ENCODE data around the gene FLRT1. TPM values are rescaled to one million over a fixed set of nuclear protein-coding genes. Genes with fewer than 3 reads are reported as not detected.

Gene FLRT1
- total and polyA plus RNA-seq, 2 of the 13 experiments (the other 11 are each of a cell fraction or from before 2014, with no cell fraction given), result 0.02 to 0.08 TPM

DNA sequence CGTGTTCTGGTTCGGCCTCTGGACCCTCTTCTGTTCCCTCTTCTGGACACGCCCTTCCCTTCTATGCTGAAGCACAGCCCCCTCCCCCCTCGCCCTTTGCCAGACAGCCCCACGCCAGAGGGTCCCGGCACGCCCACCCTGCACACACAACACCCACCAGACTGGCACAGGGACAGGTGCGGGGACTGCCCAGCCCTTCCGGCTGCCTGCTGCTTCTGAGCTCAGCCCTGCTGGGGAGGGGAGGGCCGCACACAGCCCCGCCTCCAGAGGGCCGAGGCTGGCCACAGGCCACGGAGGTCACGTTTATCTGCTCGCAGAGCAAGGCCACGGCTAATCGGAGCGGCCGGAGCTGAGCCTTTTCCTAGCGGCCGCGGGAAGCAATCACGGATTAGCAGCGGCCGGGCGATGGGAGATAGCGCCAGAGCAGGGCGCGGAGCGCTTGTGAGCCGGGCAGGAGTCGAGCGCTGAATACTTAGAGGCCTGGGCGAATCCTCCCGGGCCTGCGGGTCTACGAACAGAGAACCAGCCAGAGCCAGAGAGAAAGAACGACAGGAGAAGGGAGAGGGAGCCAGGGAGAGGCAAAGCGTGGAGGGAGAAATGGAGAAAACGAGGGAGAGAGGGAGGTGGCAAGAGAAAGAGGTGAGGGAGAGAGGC lies 28.0 kb upstream of the FLRT1 start (continued):
- TF ChIP-seq, protein P1, sequence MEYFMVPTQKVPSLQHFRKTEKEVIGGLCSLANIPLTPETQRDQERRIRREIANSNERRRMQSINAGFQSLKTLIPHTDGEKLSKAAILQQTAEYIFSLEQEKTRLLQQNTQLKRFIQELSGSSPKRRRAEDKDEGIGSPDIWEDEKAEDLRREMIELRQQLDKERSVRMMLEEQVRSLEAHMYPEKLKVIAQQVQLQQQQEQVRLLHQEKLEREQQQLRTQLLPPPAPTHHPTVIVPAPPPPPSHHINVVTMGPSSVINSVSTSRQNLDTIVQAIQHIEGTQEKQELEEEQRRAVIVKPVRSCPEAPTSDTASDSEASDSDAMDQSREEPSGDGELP (IDR thresholded peaks at IDR 0.05; ENCODE audit: borderline replicate concordance, low read depth), result peak; percentile 63; the same call in 1 of the 2 replicates
- TF ChIP-seq, protein P2, sequence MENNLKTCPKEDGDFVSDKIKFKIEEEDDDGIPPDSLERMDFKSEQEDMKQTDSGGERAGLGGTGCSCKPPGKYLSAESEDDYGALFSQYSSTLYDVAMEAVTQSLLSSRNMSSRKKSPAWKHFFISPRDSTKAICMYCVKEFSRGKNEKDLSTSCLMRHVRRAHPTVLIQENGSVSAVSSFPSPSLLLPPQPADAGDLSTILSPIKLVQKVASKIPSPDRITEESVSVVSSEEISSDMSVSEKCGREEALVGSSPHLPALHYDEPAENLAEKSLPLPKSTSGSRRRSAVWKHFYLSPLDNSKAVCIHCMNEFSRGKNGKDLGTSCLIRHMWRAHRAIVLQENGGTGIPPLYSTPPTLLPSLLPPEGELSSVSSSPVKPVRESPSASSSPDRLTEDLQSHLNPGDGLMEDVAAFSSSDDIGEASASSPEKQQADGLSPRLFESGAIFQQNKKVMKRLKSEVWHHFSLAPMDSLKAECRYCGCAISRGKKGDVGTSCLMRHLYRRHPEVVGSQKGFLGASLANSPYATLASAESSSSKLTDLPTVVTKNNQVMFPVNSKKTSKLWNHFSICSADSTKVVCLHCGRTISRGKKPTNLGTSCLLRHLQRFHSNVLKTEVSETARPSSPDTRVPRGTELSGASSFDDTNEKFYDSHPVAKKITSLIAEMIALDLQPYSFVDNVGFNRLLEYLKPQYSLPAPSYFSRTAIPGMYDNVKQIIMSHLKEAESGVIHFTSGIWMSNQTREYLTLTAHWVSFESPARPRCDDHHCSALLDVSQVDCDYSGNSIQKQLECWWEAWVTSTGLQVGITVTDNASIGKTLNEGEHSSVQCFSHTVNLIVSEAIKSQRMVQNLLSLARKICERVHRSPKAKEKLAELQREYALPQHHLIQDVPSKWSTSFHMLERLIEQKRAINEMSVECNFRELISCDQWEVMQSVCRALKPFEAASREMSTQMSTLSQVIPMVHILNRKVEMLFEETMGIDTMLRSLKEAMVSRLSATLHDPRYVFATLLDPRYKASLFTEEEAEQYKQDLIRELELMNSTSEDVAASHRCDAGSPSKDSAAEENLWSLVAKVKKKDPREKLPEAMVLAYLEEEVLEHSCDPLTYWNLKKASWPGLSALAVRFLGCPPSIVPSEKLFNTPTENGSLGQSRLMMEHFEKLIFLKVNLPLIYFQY (CRISPR knock-in tag; IDR thresholded peaks at IDR 0.05; ENCODE audit: borderline replicate concordance), result no peak
- no peak for TF ChIP-seq ZSCAN9 (CRISPR knock-in tag; IDR thresholded peaks at IDR 0.05; ENCODE audit: borderline replicate concordance)
- TF ChIP-seq ZNF546 (CRISPR knock-in tag; conservative IDR thresholded peaks at IDR 0.05), result no peak
- no peak; the same call in 1 of the 2 replicates for TF ChIP-seq ZNF672 (CRISPR knock-in tag; IDR thresholded peaks at IDR 0.05)
- TF ChIP-seq EED (CRISPR knock-in tag; IDR thresholded peaks at IDR 0.05), result peak; percentile 45; the same call in 1 of the 2 replicates
- peak; percentile 34 for TF ChIP-seq NFYC (CRISPR knock-in tag; IDR thresholded peaks at IDR 0.05)
- TF ChIP-seq ZNF766 (CRISPR knock-in tag; IDR thresholded peaks at IDR 0.05; ENCODE audit: borderline replicate concordance), result no peak
- TF ChIP-seq ZNF317 (CRISPR knock-in tag; IDR thresholded peaks at IDR 0.05), result no peak
- no peak for TF ChIP-seq ONECUT2 (CRISPR knock-in tag; IDR thresholded peaks at IDR 0.05)
- TF ChIP-seq, protein P3, sequence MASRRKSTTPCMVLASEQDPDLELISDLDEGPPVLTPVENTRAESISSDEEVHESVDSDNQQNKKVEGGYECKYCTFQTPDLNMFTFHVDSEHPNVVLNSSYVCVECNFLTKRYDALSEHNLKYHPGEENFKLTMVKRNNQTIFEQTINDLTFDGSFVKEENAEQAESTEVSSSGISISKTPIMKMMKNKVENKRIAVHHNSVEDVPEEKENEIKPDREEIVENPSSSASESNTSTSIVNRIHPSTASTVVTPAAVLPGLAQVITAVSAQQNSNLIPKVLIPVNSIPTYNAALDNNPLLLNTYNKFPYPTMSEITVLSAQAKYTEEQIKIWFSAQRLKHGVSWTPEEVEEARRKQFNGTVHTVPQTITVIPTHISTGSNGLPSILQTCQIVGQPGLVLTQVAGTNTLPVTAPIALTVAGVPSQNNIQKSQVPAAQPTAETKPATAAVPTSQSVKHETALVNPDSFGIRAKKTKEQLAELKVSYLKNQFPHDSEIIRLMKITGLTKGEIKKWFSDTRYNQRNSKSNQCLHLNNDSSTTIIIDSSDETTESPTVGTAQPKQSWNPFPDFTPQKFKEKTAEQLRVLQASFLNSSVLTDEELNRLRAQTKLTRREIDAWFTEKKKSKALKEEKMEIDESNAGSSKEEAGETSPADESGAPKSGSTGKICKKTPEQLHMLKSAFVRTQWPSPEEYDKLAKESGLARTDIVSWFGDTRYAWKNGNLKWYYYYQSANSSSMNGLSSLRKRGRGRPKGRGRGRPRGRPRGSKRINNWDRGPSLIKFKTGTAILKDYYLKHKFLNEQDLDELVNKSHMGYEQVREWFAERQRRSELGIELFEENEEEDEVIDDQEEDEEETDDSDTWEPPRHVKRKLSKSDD (CRISPR knock-in tag; IDR thresholded peaks at IDR 0.05; ENCODE audit: low read depth), result no peak
- TF ChIP-seq, protein P4, sequence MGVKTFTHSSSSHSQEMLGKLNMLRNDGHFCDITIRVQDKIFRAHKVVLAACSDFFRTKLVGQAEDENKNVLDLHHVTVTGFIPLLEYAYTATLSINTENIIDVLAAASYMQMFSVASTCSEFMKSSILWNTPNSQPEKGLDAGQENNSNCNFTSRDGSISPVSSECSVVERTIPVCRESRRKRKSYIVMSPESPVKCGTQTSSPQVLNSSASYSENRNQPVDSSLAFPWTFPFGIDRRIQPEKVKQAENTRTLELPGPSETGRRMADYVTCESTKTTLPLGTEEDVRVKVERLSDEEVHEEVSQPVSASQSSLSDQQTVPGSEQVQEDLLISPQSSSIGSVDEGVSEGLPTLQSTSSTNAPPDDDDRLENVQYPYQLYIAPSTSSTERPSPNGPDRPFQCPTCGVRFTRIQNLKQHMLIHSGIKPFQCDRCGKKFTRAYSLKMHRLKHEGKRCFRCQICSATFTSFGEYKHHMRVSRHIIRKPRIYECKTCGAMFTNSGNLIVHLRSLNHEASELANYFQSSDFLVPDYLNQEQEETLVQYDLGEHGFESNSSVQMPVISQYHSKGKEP (CRISPR knock-in tag; IDR thresholded peaks at IDR 0.05), result no peak
- TF ChIP-seq, protein P5, sequence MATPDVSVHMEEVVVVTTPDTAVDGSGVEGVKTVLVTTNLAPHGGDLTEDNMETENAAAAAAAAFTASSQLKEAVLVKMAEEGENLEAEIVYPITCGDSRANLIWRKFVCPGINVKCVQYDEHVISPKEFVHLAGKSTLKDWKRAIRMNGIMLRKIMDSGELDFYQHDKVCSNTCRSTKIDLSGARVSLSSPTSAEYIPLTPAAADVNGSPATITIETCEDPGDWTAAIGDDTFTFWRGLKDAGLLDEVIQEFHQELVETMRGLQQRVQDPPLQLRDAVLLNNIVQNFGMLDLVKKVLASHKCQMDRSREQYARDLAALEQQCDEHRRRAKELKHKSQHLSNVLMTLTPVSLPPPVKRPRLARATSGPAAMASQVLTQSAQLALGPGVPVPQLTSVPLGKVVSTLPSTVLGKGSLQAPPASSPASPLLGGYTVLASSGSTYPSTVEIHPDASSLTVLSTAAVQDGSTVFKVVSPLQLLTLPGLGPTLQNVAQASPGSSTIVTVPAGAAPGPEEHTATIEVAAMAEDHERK (CRISPR knock-in tag; IDR thresholded peaks at IDR 0.05; ENCODE audit: low read depth), result no peak
- TF ChIP-seq GZF1 (CRISPR knock-in tag; IDR thresholded peaks at IDR 0.05), result peak; percentile 49; the same call in 1 of the 2 replicates
- TF ChIP-seq AHR (CRISPR knock-in tag; IDR thresholded peaks at IDR 0.05), result no peak
- TF ChIP-seq ZNF674 (CRISPR knock-in tag; IDR thresholded peaks at IDR 0.05; ENCODE audit: low read depth), result no peak
- TF ChIP-seq NR2C2 (CRISPR knock-in tag; IDR thresholded peaks at IDR 0.05; ENCODE audit: borderline replicate concordance), result peak; percentile 29; the same call in 1 of the 2 replicates
- TF ChIP-seq ZNF761 (CRISPR knock-in tag; conservative IDR thresholded peaks at IDR 0.05), result 0 out of 2 replicates have a peak, but pooled peaks have one; percentile 32
- TF ChIP-seq YY1 (IDR thresholded peaks at IDR 0.05; ENCODE audit: insufficient read depth, insufficient replicate concordance, low read depth, low read length), result peak; percentile 43
